Measurements from ENCODE around the gene TNNT1.
"Not testable (repeated sequence)": the region's sequence is repeated elsewhere in the genome, so short reads cannot be mapped to it uniquely, and the experiment has no call there.

The TNNT1 gene

DNA sequence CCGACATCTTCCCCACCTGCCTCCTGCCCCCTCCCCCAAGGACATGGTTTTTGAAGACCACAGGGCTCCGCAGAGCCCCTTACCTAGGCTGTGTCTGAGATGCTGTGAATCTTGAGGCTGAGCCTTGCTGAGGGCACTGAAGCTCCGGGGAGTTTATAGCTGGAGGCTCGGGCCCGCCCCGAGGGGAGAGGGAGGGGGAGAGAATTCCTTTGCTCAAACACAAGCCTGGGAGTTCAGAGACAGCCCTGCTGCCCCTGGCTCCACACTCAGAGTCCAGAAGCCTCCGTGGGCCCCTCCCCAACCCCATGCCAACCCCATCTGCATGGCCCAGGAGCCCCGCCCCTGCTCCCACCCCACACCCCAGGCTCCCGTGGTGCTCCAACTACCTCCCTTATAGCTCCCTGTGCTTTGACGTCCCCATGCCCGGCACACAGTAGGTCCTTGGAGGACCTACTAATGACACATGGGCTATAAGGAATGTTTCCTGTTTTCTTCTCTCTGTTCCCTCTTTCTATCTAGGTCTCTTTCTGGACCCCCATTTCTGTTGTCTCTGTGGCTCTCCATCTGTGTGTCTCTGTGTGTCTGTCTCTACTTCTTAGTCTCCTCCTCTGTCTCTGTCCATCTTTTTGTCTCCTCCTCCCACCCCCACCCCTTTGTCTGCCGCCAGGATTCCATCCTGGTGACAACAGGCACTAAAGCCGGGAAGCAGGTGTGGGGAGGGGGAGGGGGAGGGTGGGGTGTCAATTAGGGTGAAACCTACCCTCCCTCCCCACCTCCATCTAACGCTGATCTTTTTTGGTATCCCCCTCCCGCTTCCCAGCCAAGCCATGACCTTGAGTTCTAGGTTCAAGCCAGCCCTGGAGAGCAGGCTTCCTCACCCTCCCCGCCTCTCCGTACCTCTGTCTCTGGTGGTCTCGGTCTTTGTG, at the start of gene TNNT1:
TNNT1 (minus strand) TSS at position 129 of the 926 bp plus-strand sequence. CDS start 2,049 bp downstream, outside the sequence.
- DNase-seq = no peak

DNA sequence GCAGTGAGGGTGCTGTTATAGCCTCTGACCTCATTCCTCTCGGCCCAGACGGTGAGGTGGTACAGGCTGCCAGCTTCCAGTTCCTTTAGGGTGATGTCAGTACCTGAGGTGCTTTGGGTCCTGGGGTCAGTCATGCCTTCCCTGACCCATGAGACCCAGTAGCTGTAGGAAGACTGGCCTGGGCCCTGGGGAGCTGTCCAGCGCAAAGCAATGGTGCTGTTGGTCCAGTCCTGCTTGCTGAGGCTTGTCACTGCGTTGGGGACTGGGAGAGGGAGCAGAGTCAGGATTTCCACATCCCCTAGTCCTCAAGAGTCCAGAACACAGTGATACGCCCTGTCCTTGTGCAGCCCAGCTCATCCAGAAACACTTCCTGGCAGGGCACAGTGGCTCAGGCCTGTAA, 49.6 kb upstream of the TNNT1 start:
- no peak for DNase-seq

DNA sequence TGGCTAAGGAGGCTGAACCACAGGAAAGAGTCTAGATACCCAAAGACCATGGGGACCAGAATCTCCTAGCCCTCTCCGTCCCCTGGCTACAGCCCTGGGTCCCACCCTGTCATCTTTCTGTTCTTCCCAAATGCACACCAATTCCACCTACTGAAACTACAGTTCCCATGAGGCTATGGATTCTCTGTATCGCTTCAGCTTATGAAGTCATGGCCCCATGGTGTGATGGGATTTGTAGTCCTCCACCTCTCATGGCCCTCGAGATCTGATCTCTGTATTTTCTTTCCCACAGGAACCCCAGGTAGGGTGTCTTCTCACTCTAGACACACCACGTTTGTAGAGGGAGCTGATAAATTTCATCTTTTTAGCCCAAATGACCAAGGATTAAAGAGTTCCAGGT, 48.5 kb upstream of the TNNT1 start:
- no peak for DNase-seq

- no peak for DNase-seq
Observed at GRCh38 chr19:55196803-55197202, 47.8 kb upstream of the TNNT1 start.

- DNase-seq = no peak
Observed at GRCh38 chr19:55193481-55193880, 44.5 kb upstream of the TNNT1 start.

DNA sequence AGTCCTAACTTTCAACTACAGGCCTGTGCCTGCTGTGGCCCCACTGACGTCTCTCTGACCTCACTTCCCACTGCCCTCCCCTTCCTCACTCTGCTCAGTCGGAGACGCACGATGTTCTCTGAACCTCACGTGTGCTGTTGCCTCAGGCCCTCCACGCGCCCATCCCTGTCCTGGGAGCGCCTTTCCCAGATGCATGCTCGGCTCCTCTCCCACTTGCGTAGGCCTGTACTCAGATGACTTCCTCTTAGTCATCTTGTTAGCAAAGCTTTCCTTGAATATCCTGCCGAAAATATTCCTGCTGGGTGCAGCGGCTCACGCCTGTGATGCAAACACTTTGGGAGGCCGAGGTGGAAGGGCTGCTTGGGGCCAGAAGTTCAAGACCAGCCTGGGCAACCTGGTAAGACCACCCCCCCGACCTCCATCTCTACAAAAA, 40.4 kb upstream of the TNNT1 start:
- DNase-seq = no peak

- no peak for DNase-seq
Observed at GRCh38 chr19:55188625-55189024, 39.6 kb upstream of the TNNT1 start.

DNA sequence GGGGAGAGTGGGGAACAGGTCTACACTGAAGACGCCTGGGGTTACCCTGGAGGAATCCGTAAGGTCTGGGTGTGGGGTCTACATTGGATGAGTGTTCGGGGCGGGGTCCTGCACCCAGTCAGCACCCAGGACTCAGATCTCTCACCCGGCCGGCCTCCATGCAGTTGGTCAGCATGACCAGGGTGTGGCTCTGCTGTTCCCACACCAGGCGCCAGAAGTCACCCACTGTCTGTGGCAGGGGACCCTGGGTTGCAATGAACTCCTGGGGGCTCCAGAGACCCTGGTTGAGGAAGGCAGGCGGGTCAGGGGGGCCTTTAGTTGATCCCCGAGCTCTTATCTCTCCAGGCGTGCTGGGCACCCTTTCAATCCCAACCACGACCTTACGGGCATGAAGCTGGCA, 37.1 kb upstream of the TNNT1 start:
- no peak for DNase-seq

- no peak for DNase-seq
Observed at GRCh38 chr19:55181740-55182139, 32.7 kb upstream of the TNNT1 start.

DNA sequence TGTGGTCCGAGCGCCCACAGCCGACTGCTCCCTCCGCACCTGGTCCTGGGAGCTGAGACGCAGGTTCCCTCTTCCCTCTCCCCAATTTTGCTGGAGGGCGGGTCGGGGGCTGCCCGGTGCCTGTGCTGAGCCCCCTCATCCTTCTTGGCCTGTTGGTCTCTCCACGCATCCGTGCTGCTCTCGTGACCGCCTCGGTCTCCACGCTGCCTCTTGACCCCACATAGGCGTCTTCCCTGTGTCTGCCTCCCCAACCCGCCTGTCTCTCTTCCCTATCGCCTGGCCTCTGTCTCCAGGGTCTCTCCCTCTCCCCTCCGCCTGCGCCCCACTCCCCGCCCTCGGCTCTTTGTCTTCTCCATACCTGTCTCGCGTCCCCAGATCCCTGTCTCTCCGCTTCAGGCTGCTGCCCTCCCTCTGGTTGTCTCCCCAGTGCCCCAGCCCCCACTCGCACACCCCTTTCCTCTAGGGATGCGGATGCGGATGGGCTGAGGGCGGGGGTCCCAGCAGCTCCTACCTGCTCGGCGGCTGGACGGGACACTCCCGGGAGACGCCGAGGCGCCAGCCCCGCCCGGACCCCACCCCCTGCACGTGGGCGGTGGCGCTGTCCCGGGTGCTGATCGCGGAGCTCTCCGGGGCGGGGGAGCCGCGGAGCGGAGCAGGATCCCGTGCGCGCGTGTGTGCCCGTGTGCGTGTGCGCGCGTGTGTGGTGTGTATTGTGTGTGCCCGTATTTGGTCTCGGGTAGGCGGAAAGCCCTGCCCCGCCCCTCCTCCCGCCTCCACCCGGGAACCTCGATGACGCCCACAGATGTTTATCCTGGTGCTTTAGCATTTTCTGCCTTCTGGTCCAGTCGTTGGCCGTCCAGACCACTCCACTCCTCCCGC, 30.8 kb upstream of the TNNT1 start, which contains the start of gene SYT5:
SYT5 (minus strand) TSS at position 684 of the 879 bp plus-strand sequence. CDS start 1,248 bp downstream, outside the sequence.
- DNase-seq = peak in 1 of 2 experiments; percentile 7

DNA sequence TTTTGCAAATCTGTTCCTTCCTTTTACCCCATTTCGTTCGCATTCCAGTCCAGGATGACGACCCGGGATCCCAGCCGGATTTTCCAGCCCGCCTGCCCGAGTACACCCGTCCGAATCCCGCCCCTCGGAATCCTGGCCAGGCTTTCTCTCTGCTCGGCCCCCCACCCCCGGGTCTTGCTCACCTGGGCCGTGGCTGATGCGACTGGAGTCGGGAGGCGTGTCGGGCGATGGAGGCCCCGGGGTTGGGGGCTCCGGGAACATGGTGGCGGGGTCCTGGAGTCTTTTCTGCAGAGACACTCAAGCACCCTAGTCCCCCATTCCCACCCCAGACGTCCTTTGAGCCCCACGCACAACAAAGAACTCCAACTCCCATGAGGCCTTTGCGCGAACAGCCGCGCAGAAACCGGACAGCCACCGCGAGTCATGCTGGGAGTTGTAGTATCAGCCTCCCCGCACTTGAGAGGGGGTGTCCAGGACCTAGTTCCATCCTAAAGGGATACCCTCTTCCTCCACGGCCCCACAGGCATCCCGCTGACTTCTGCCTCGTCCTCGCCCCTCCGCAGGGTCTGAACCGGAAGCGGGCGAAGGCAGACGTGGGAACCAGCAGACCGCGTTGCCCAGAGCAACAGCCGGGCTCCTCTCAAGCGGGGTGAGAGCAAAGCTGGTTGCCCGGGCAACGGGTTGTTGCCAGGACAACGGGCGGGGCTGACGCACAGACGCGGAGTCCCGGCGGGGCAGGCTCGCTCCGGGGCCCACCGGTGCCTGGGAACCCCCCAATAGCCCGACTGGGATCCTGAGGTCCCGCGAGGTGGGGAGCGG, 30.0 kb upstream of the TNNT1 start:
- DNase-seq = peak in 1 of 2 experiments; percentile 7

DNA sequence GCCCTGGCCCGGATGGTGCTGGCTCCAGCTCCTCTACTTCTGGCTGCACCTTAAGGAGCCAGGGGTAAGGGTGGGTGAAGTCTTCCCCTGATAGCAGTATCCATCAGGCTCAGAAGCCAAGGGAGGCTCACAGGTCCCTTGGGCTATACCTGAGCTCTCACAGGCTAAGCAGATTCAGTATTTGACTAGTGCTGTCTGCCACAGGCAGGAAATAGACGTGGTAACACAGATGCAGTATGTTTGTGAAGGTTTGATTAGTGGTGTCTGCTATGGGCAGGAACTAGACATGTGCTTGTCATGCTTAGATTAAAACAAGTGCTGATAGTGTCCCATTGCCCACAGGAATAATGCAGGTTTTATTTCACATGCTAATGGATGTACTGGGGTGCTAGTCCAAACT, 27.1 kb upstream of the TNNT1 start:
- DNase-seq = no peak

- no peak for DNase-seq
Observed at GRCh38 chr19:55175117-55175867, 26.3 kb upstream of the TNNT1 start.

- no peak for DNase-seq
Observed at GRCh38 chr19:55174425-55175116, 25.6 kb upstream of the TNNT1 start.

GRCh38 chr19:55173714-55174409, 24.9 kb upstream of the TNNT1 start:
- DNase-seq = no peak

GRCh38 chr19:55173186-55173713, 24.2 kb upstream of the TNNT1 start:
- DNase-seq = no peak

DNA sequence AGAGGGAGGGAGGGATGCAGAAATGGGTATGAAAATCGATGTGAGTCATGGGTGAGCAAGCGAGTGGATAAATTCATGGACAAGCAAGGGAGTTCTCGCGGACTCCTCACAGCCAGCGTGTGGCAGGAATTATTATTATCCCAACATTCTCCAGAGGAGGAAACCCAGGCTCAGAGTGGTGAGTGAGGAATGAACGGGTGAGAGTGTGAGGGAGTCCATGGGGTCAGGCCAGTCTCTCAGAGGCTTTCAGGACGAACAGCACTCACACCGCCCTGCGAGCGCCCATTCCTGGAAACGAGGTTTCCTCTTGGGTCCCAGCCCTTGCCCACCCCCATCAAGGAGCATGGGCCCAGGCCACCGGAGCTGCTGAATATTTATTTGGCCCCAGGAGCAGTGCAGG, 23.7 kb upstream of the TNNT1 start:
- no peak for DNase-seq

GRCh38 chr19:55172318-55172717, 23.3 kb upstream of the TNNT1 start:
- DNase-seq = not testable (repeated sequence)

- no peak for DNase-seq
Observed at GRCh38 chr19:55171440-55171839, 22.4 kb upstream of the TNNT1 start.

DNA sequence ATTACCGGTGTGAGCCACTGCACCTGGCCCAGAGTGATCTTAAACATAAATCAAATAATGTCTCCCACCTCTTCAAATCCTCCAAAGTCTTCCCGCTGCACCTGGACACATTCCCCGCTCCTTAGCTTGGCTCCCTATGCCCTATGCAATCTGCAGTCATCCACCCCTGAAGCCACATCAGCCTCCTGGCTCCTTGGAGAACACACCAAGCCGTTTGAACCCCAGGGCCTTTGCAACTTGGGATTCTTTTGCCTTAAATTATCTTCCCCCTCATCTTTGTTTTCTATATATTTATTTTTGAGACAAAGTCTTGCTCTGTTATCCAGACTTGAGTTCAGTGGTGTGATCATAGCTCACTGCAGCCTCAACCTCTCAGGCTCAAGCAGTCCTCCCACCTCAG, 20.1 kb upstream of the TNNT1 start:
- no peak for DNase-seq
